ENCODE measurements around the gene CD151. TPM values are rescaled to one million over a fixed set of nuclear protein-coding genes. Genes with fewer than 3 reads are reported as not detected.

Gene CD151
- total RNA-seq, 1 donor from 2014 or later: 108 TPM

- Mint-ChIP-seq H3K27me3 (ENCODE audit: low read depth) (no peaks in the 10 kb centered on the region), H3K36me3 (ENCODE audit: low read depth) (peaks cover 3% of the 10 kb centered on the region), H3K27ac (ENCODE audit: unreplicated experiment) (no peak overlapping the region), H3K4me3 (no peak overlapping the region), H3K4me1 (no peaks in the 10 kb centered on the region), H3K9me3 (no peaks in the 10 kb centered on the region)
- no peak for TF ChIP-seq CTCF (conservative IDR thresholded peaks at IDR 0.05)
- no peak for DNase-seq (ENCODE audit: low read depth, low spot score)
Measured at GRCh38 chr11:873706-874105, 41.0 kb downstream of the CD151 start.

- Mint-ChIP-seq H3K4me1 (no peaks in the 10 kb centered on the region), H3K27ac (ENCODE audit: unreplicated experiment) (no peak overlapping the region), H3K4me3 (no peak overlapping the region), H3K9me3 (no peaks in the 10 kb centered on the region), H3K27me3 (ENCODE audit: low read depth) (no peaks in the 10 kb centered on the region), H3K36me3 (ENCODE audit: low read depth) (peaks cover 3% of the 10 kb centered on the region)
- no peak for TF ChIP-seq CTCF (conservative IDR thresholded peaks at IDR 0.05)
- DNase-seq (ENCODE audit: low read depth, low spot score): no peak
Measured at GRCh38 chr11:875203-875602, 42.5 kb downstream of the CD151 start.

- no peak for DNase-seq (ENCODE audit: low read depth, low spot score)
- no peaks in the 10 kb centered on the region for H3K9me3 Mint-ChIP-seq
- TF ChIP-seq CTCF (conservative IDR thresholded peaks at IDR 0.05): no peak
- no peak overlapping the region for H3K4me3 Mint-ChIP-seq
- H3K27ac Mint-ChIP-seq (ENCODE audit: unreplicated experiment): no peak overlapping the region
- H3K36me3 Mint-ChIP-seq (ENCODE audit: low read depth): peaks cover 4% of the 10 kb centered on the region
- no peaks in the 10 kb centered on the region for H3K4me1 Mint-ChIP-seq
- H3K27me3 Mint-ChIP-seq (ENCODE audit: low read depth): no peaks in the 10 kb centered on the region
Measured at GRCh38 chr11:875769-876301, 43.1 kb downstream of the CD151 start.

GRCh38 chr11:876545-876944, 43.8 kb downstream of the CD151 start:
- Mint-ChIP-seq H3K4me1 (no peaks in the 10 kb centered on the region), H3K4me3 (no peak overlapping the region), H3K9me3 (no peaks in the 10 kb centered on the region), H3K27me3 (ENCODE audit: low read depth) (no peaks in the 10 kb centered on the region), H3K36me3 (ENCODE audit: low read depth) (peaks cover 6% of the 10 kb centered on the region), H3K27ac (ENCODE audit: unreplicated experiment) (no peak overlapping the region)
- no peak for TF ChIP-seq CTCF (conservative IDR thresholded peaks at IDR 0.05)
- no peak for DNase-seq (ENCODE audit: low read depth, low spot score)

GRCh38 chr11:877565-877964, 44.8 kb downstream of the CD151 start:
- TF ChIP-seq CTCF (conservative IDR thresholded peaks at IDR 0.05): no peak
- Mint-ChIP-seq H3K9me3 (no peaks in the 10 kb centered on the region), H3K27ac (ENCODE audit: unreplicated experiment) (no peak overlapping the region), H3K4me1 (no peaks in the 10 kb centered on the region), H3K36me3 (ENCODE audit: low read depth) (peaks cover 9% of the 10 kb centered on the region), H3K4me3 (no peak overlapping the region), H3K27me3 (ENCODE audit: low read depth) (no peaks in the 10 kb centered on the region)
- no peak for DNase-seq (ENCODE audit: low read depth, low spot score)

- Mint-ChIP-seq H3K36me3 (ENCODE audit: low read depth) (peaks cover 9% of the 10 kb centered on the region), H3K4me3 (no peak overlapping the region), H3K4me1 (no peaks in the 10 kb centered on the region), H3K27me3 (ENCODE audit: low read depth) (no peaks in the 10 kb centered on the region), H3K9me3 (no peaks in the 10 kb centered on the region), H3K27ac (ENCODE audit: unreplicated experiment) (no peak overlapping the region)
- TF ChIP-seq CTCF (conservative IDR thresholded peaks at IDR 0.05): no peak
- no peak for DNase-seq (ENCODE audit: low read depth, low spot score)
Measured at GRCh38 chr11:880447-880846, 47.7 kb downstream of the CD151 start.

Measured in neural crest cell (in vitro differentiated cells).